GM12873 (cell line): Measurements from ENCODE around the gene B3GALT6.
A peak's percentile ranks its signal among the peaks of the same experiment; 100 is the strongest.

ENCODE experiments used
- TF ChIP-seq, protein P1 (sequence below): IDR thresholded peaks from 2 replicates; pipeline ENCODE4 v1.5.1; 2012; ENCODE audit warnings: low read depth, mild to moderate bottlenecking, moderate library complexity, low read length, control low read depth; ENCODE audit not compliant: insufficient read depth; ENCODE audit errors: missing control alignments

The B3GALT6 gene

DNA sequence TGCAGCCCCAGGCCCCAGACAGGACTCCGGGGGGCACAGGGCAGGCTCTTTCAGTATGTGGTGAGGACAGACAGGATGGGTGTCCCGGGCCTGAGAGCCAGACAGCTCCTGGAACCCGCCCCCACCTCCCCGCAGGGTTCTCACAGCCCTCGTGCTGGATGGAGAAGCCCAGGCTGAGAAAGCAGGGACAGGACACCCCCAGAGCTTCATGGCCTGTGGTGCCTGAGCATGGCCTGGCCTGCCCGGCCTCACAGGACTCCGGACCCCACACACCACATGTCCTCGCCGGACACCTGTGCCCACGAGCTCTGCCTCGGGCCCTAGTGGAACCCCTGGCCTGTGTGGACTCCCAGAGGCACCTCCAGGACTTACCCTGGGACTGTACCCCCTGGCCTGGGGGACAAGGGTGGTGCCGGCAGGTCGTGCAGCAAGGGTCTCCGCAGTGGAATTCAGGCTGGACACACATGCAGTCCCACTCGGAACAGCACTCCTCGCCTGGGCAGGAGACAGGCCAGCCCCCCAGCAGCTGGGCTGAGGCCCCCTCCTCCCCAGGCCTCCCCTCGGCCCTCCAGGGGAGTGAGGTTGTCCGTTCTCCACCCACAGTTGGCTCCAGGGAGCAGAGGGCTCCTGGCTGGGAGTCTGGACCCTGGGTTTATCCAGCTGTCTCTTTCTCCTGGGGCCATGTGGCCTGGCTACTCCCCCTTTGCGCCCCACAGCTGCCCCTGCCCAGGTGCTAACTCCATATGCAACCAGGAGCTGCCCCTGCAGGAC lies 26.9 kb upstream of the B3GALT6 start:
- TF ChIP-seq, protein P1, sequence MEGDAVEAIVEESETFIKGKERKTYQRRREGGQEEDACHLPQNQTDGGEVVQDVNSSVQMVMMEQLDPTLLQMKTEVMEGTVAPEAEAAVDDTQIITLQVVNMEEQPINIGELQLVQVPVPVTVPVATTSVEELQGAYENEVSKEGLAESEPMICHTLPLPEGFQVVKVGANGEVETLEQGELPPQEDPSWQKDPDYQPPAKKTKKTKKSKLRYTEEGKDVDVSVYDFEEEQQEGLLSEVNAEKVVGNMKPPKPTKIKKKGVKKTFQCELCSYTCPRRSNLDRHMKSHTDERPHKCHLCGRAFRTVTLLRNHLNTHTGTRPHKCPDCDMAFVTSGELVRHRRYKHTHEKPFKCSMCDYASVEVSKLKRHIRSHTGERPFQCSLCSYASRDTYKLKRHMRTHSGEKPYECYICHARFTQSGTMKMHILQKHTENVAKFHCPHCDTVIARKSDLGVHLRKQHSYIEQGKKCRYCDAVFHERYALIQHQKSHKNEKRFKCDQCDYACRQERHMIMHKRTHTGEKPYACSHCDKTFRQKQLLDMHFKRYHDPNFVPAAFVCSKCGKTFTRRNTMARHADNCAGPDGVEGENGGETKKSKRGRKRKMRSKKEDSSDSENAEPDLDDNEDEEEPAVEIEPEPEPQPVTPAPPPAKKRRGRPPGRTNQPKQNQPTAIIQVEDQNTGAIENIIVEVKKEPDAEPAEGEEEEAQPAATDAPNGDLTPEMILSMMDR, result no peak

DNA sequence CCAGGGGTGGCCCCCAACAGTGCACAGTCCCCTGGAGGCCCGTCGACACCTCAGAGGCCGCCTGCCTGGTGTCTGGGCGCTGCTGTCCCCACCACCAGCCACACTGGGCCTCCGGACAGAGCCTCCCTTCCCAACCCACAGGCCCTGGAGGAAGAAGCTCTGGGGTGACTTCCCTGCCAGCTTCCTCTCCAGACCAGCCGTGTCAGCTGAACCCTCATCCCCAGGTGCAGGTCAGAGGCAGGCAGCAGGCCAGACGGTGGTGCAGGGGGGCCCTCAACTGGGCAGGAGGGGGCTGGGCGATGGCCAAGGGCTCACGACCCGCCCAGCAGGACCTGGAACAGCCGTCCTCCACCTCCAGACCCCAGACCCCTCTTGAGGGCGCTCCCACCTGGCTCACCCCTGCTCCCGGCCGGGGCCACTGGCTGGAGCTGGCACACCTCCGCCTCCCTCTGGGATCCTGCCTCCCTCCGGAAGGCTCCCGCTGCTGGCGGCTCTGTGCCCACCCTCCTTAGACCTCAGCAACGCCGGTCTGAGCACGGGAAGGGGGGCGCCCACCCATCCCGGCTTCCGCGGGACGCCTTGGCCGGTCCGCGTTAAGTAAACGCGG lies 26.2 kb upstream of the B3GALT6 start:
- TF ChIP-seq, protein P1, result no peak

DNA sequence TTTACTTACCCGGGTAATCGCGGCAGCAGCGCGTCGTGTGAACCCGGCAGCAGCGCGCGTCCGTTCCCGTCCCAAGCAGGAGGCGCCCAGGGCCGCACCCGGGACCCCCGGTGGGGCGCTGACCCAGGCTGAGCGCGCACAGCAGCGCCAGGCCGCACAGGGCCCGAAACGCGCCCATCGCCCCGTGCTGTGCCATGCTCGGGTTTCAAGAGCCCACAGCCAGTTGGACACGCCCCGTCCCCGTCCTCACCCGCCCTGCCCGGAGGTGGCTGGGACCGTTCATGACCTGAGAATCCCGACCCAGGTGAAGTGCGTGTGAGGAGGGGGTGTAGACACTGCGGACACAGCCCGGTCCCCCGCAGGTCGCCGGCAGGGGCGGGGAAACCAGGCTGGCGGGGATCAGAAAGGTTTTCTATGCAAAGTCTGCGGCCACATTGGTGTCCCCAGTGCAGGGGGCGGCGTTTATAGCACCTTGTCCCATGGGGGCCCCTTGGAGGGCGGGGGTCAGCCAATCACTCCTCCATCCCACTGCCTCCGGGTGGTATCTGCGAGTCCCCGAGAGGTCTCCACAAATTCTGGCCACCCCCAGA lies 25.6 kb upstream of the B3GALT6 start, which contains the start of gene TNFRSF18:
Gene TNFRSF18 (minus strand): TSS at position 217 of the 590 bp plus-strand sequence. CDS start 21 bp downstream, at position 196.
- TF ChIP-seq, protein P1, result no peak

DNA sequence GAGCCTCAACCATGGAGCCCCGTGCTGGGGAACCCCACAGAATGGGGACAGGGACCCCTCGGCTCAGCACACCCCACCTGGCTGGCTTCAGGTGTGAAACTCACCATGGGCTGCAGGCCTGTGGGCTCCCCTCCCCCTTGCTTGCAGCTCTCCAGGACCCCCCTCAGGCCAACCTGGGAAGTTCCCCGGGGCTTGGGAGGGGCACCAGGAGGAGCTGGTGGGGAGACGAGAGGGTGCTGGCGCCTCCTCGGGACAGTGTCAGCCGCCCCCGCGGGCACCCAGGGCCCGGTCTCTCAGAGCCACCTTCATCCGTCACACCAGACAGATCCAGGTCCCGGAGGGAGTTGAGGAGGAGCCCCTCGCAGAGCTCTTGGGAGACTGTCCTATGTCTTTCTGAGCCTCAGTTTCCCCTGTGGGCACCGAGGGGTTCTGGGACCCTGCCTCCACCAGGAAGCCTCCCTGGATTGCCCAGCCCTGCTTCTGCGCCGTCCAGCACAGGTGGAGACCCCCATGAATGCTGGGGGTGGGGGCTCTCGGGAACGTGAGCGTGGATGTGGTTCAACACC lies 25.0 kb upstream of the B3GALT6 start:
- TF ChIP-seq, protein P1, result peak; percentile 29

DNA sequence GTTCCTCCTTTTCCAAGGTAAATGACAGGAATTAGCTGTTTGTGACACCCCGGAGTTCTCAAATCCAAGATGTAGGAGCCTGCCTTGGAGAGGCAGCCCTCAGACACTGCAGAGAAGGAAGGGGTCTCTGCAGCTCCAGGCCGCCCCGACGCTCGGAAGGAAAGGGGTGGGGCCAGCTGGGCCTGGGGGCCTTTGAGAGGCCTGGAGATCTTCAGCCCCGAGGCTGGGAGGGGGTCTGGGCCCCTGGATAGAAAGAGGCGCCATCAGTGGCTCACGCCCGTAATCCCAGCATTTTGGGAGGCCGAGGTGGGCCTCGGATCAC lies 24.5 kb upstream of the B3GALT6 start:
- TF ChIP-seq, protein P1, result no peak

DNA sequence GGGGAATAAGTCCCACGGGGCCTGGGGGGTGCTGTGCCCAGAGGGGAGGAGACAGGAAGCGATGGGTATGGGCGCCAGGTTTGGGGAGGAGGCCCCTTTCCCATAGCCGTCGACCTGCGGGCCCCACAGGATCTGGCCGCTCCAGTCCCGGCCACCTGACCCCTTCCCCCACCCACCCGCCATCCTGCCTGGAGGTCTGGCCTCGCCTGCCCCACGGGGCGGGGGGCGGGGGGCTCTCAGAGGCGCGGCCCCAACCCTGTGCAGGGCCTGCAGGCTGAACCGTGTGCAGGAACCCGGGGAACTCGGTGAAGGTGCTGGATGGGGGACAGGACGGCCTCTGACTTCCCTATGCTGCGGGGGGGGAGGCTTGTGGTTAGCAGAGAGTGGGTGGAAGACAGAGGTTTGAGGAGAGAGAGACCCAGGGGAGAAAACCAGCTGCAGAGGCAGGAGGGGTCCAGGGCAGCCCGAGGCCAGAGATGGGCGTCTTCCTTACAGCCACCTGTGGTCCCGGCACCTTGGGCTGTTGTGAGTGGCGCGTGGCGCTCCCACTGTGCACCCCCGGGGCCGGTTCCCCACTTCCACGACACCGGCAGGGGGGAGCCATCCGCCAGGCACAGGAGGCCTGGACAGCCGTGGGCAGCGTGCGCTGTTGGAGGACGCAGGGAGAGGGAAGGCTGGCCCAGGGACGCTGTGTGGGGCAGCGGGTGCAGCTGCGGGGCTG lies 23.2 kb upstream of the B3GALT6 start:
- TF ChIP-seq, protein P1, result no peak
